ENCODE results near the gene AHR. TPM values are rescaled to one million over a fixed set of nuclear protein-coding genes. Genes with fewer than 3 reads are reported as not detected.
A peak's percentile ranks its signal among the peaks of the same experiment; 100 is the strongest.

Gene AHR
- total RNA-seq, 6 donors from 2014 or later, result 68.8 to 236 (median 95.6) TPM

DNA sequence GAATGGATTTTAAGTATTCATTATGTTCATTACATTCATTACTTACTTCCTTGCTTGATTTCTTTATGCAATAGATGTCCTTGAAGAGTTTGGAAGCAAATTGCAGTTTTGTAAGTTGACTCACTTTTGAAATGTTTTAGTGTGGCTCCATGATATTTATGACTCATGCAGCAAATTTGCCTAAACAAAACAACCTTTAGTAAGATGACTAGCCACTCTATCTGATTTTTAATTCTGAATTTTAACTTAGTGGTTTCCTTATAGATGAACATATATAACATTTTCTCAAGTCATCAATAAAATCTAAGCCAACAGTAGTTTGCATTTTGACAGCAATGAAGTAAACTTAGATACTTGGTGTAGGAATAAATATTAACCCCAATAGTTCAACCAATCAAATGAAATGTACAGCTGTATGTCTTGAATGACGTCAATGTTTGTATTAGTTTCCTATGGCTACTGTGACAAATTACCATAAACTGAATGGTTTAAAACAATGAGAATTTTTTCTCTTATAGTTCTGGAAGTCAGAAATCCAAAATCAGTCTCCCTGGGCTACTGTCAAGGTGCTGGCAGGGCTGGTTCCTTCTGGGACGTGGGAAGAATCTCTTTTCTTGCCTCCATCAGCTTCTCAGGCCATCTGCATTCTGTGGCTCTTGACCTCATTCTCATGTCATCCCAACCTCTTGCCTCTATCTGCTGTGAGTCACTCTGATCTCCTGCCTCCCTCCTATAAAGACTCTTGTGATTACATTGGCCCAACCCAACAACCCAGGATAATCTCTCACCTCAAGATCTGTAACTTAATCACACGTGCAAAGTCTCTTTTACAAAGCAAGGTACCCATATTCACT lies 73.4 kb downstream of the AHR start:
- no peak for DNase-seq
- no peaks in the 10 kb centered on the region for H3K9me3 ChIP-seq
- peak in 1 of 2 donors; percentile 71 for ATAC-seq (ENCODE audit: low FRiP score in 2 of 2)
- WGBS, 2 donors, result 82% methylated on average over 3 of the region's 3 CpGs
- peaks cover 32 to 42% (median 35%) of the 10 kb centered on the region in 4 donors for H3K4me1 ChIP-seq
- H3K4me3 ChIP-seq, result no peak overlapping the region
- TF ChIP-seq, protein P1, sequence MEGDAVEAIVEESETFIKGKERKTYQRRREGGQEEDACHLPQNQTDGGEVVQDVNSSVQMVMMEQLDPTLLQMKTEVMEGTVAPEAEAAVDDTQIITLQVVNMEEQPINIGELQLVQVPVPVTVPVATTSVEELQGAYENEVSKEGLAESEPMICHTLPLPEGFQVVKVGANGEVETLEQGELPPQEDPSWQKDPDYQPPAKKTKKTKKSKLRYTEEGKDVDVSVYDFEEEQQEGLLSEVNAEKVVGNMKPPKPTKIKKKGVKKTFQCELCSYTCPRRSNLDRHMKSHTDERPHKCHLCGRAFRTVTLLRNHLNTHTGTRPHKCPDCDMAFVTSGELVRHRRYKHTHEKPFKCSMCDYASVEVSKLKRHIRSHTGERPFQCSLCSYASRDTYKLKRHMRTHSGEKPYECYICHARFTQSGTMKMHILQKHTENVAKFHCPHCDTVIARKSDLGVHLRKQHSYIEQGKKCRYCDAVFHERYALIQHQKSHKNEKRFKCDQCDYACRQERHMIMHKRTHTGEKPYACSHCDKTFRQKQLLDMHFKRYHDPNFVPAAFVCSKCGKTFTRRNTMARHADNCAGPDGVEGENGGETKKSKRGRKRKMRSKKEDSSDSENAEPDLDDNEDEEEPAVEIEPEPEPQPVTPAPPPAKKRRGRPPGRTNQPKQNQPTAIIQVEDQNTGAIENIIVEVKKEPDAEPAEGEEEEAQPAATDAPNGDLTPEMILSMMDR (IDR thresholded peaks at IDR 0.05), result no peak
- no peak for TF ChIP-seq EP300 (IDR thresholded peaks at IDR 0.05)
- peak in 1 of 2 donors; percentile 27 for TF ChIP-seq POLR2AphosphoS5 (IDR thresholded peaks at IDR 0.05)
- H3K27me3 ChIP-seq, result no peaks in the 10 kb centered on the region
- H3K27ac ChIP-seq, result peak overlapping the region in 1 of 4 donors; percentile 52
- no peaks in the 10 kb centered on the region for H3K36me3 ChIP-seq

GRCh38 chr7:17374157-17374556 lies 75.7 kb downstream of the AHR start:
- TF ChIP-seq POLR2A (IDR thresholded peaks at IDR 0.05), result no peak
- TF ChIP-seq, protein P1 (IDR thresholded peaks at IDR 0.05), result no peak
- TF ChIP-seq EP300 (IDR thresholded peaks at IDR 0.05), result no peak
- TF ChIP-seq POLR2AphosphoS5 (IDR thresholded peaks at IDR 0.05), result no peak
- Histone ChIP-seq H3K36me3 (no peaks in the 10 kb centered on the region), H3K4me1 (peaks cover 25 to 32% (median 29%) of the 10 kb centered on the region in 4 donors), H3K27ac (peak overlapping the region in 1 of 4 donors; percentile 1), H3K4me3 (no peak overlapping the region), H3K9me3 (no peaks in the 10 kb centered on the region), H3K27me3 (no peaks in the 10 kb centered on the region)
- WGBS, 2 donors, result 70 to 87% methylated on average over 4 of the region's 4 CpGs
- ATAC-seq (ENCODE audit: low FRiP score in 2 of 2) (no peak), DNase-seq (no peak)

GRCh38 chr7:17374654-17375053 lies 76.2 kb downstream of the AHR start:
- 69 to 72% methylated on average over 5 of the region's 5 CpGs for WGBS, 2 donors
- Histone ChIP-seq H3K9me3 (no peaks in the 10 kb centered on the region), H3K27me3 (no peaks in the 10 kb centered on the region), H3K4me1 (peaks cover 20 to 27% (median 24%) of the 10 kb centered on the region in 4 donors), H3K4me3 (no peak overlapping the region), H3K36me3 (no peaks in the 10 kb centered on the region), H3K27ac (peak overlapping the region in 1 of 4 donors; percentile 28)
- ATAC-seq (ENCODE audit: low FRiP score in 2 of 2) (peak in 1 of 2 donors; percentile 73), DNase-seq (peak in 1 of 2 donors; percentile 60)
- TF ChIP-seq, protein P1 (IDR thresholded peaks at IDR 0.05), result peak in 1 of 6 experiments; percentile 8
- no peak for TF ChIP-seq POLR2AphosphoS5 (IDR thresholded peaks at IDR 0.05)
- TF ChIP-seq POLR2A (IDR thresholded peaks at IDR 0.05), result no peak

DNA sequence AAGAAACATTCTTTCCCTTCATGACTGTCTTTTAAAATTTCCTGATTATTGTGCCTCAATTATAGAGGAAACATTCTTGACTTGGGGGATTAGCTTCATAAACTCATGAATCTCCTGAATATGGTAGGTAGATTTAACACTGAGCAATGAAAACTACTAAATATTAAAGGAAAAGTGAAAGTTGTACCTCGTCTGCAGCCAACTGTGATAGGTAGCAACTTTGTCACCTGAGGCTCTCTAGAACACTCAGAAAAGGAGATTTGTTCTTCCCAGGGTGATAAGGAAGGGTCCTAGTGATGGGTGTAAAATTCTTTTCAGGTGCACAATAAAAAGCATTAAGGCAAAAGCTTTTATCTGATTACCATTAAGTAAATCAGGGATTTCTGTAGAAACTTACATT lies 78.1 kb downstream of the AHR start:
- DNase-seq (no peak), ATAC-seq (ENCODE audit: low FRiP score in 2 of 2) (no peak)
- no peak overlapping the region for H3K4me3 ChIP-seq
- no peaks in the 10 kb centered on the region for H3K36me3 ChIP-seq
- H3K27ac ChIP-seq, result no peak overlapping the region
- no peaks in the 10 kb centered on the region for H3K9me3 ChIP-seq
- peaks cover 5 to 8% (median 6%) of the 10 kb centered on the region in 4 donors for H3K4me1 ChIP-seq
- 65 to 72% methylated on average over 1 of the region's 1 CpG for WGBS, 2 donors
- no peaks in the 10 kb centered on the region for H3K27me3 ChIP-seq
- TF ChIP-seq, protein P1 (IDR thresholded peaks at IDR 0.05), result no peak
- no peak for TF ChIP-seq POLR2AphosphoS5 (IDR thresholded peaks at IDR 0.05)
- no peak for TF ChIP-seq EP300 (IDR thresholded peaks at IDR 0.05)
- no peak for TF ChIP-seq POLR2A (IDR thresholded peaks at IDR 0.05)

All from upper lobe of left lung (tissue), 6 donors.